Ishikawa (cell line): ENCODE data around the gene E2F2.

Experiments used
- CEBPB ChIP-seq: IDR thresholded peaks from 2 replicates; pipeline ENCODE4 v1.6.1; 2012
- EGR1 ChIP-seq: IDR thresholded peaks from 2 replicates; pipeline ENCODE4 v1.6.1; 2012
- EP300 ChIP-seq: IDR thresholded peaks from 2 replicates; pipeline ENCODE4 v1.6.1; 2012; ENCODE audit warnings: borderline replicate concordance
- NFIC ChIP-seq: IDR thresholded peaks from 2 replicates; pipeline ENCODE4 v1.6.1; 2012
- YY1 ChIP-seq: IDR thresholded peaks from 2 replicates; pipeline ENCODE4 v1.6.1; 2012; ENCODE audit warnings: low read depth

GRCh38 chr1:23563755-23564374, 32.8 kb upstream of the E2F2 start:
- TF ChIP-seq YY1: no peak
- no peak for TF ChIP-seq EP300
- no peak for TF ChIP-seq NFIC
- no peak for TF ChIP-seq CEBPB
- no peak for TF ChIP-seq EGR1
